ENCODE results near the gene PCDH9.
"Not testable (repeated sequence)": the region's sequence is repeated elsewhere in the genome, so short reads cannot be mapped to it uniquely, and the experiment has no call there.

The PCDH9 gene

DNA sequence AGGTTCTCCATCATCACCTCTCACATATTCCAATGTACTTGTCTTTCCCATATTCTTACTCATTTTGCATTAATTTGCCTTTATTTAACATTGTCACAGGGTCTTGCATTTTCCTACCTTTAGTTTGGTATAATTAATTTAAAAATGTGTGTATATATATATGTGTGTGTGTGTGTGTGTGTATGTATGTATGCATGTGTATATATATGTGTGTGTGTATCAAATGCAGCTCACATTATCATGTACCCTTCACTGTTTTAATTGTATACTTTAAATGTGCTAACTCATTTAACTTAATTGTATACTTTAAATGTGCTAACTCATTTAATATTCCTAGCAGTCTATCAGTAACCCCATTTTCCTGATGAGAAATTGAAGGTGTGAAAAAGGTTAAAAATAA lies 104.5 kb downstream of the PCDH9 start:
- no peak for DNase-seq

DNA sequence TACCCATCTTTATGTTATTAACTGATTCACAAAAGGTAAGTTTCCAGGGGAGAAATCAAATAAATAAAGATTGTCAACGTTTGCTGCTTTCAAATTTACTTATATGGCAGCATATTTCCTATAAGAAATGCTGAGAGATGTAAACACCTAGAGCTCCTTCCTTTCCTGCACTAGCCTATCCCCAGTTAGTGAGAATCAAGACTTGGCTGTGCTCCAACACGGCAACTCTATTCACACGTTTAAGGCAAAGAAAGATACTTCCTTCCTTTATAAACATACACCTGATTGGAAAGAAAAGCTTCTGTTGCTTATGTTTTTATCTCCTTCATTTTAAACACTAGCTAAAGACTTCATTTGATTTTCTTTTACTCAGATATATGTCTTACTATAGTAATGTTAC lies 107.0 kb downstream of the PCDH9 start:
- no peak for DNase-seq

DNA sequence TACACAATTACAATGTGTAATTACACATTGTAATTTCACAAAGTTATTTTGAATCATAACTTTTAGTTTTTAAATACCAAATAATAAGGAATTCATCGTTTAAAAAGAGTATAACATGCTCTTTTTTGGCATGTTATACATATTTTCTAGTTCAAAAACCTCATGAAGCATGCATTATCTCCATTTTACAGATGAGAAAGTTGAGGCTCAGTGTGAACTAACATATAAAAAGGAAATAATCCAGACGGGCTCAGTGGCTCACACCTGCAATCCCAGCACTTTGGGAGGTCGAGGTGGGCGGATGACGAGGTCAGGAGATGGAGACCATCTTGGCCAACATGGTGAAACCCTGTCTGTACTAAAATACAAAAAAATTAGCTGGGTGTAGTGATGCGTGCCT lies 107.9 kb downstream of the PCDH9 start:
- DNase-seq = no peak

DNA sequence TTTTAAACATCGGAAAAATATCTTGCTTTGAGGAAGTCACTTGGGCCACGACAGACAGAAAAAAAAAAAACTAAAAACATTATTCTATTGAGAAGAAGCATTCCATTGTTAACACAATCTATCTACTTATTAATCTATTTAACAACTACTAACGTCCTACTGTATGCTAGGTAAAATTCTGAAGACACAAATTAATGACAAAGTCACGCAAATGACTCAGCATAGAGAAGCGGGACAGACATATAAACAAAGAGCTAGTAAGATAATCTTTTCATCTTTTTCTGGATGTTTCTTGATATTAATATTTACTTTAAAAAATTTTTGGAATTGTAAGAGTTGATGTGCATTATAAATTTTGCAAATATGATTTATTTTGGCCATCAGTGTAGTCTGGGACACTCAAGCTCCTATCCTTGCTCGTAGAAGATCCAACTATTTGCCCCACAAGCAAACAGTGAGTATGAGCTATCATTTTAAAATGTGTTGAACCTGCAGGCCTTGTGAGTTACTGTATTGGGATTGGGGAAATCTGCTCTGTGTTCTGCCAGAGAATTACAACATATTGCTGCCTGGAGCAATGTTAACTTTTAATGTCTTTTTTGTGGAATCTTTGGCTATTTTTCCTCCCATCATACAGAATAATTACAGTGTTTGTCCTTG lies 109.1 kb downstream of the PCDH9 start:
- DNase-seq = no peak

- no peak for DNase-seq
Measured at GRCh38 chr13:67119481-67119894, 110.6 kb downstream of the PCDH9 start.

DNA sequence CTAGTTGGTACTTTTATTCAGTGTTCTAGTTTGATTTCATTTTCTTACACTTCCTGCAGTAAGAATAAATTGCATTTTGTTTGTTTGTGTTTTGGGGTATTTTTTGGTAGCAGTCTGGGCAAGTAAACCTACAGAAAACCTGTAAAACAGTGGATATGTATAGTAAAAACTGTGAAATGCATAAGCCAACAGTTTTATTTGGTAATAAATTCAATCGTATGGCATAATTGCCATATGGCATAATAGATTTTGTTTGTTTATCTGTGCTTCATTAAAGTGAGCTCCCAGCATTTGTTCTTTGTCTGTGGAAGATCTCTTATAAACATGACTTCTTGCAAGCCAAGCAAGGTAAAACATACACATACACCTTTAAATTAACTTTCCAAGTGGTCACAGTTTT lies 111.9 kb downstream of the PCDH9 start:
- no peak for DNase-seq

DNA sequence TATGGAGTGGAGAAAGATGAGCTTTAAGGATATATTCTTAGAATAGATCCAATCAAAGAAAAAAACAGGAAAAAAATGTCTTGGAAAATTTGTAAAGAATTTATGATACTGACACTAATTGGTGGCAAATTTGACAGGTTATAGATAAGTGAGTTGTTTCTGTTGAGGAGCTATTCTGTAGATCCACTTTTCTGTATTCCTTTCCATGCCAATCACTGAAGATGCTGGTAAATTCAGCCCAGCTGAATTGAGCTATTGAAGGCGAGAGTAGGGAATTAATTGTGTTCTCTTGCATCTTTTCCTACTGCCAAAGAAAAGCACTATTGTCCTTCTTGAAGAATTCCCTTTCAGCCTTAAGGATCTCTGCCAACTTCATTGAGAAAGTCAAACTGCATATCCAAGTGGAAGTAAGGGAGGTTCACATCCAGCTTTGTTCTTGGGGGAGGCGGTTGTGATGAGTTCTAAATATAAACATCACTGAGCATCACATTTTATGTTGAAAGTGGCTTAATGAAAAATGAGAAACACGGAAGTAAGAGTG lies 113.1 kb downstream of the PCDH9 start:
- DNase-seq = no peak

- DNase-seq = no peak
Measured at GRCh38 chr13:67107979-67108378, 122.2 kb downstream of the PCDH9 start.

GRCh38 chr13:67106502-67107057 lies 123.6 kb downstream of the PCDH9 start:
- no peak for DNase-seq

- no peak for DNase-seq
Measured at GRCh38 chr13:67101730-67102467, 128.2 kb downstream of the PCDH9 start.

DNA sequence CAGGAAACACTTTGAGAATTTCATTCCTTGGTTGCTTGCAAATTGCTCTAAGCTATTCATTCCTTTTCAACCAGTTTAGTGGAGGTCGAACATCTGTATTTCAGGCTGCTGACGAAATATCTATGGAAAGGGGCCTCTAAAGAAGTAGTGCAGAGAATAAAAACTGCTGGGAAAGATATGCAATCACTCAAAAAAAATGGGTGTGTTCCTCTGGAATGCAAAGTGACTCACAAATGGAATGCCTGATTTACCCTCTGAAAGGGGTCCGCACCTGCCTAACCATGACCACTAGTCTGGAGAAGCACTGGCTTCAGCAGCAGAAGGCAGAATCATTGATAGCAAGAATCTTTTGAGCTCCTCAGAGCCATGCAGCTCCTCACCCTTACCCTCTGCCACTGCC lies 129.4 kb downstream of the PCDH9 start:
- no peak for DNase-seq

DNA sequence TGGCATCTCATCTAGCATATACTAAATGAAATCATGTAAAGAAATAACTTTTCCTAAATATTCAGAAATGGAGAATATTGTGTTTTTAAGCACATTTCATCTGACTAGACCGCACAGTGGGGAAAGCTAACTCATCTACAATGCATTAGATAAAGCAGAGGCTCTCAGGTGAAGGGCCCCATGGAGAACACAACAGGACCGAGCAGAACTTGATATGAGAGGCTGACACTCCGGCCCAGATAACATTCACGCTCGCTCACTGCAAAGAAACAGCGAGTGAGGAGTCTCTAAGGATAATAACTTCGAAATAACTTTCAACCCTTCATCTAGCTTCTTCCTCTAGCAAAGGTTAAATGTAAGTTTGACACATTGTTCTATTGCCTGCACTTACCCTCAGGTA lies 130.6 kb downstream of the PCDH9 start:
- DNase-seq = no peak

DNA sequence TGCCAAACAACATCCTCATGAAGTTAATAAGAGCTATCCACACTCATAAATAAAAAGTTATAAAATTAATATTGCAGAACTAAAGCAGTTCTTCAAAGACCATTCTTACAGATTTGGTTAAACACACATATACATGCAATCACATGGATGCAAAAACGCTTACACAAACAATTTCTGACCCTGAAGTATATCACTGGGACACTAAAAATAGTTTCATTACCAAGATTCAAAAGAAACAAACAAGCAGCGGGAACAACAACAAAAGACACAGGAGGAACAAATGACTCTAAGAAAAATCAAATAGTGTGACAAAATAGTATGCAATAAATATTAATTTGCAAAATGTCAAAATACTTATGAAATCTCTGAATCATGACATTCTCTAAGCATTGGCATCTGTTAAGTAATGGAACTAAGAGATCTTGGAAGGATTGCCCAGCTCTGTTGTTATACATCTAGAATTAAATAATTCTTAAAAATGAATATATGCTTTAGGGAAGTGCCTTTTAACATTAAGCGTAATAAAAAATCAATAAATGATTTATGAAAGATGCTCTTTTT lies 132.2 kb downstream of the PCDH9 start:
- DNase-seq = no peak

DNA sequence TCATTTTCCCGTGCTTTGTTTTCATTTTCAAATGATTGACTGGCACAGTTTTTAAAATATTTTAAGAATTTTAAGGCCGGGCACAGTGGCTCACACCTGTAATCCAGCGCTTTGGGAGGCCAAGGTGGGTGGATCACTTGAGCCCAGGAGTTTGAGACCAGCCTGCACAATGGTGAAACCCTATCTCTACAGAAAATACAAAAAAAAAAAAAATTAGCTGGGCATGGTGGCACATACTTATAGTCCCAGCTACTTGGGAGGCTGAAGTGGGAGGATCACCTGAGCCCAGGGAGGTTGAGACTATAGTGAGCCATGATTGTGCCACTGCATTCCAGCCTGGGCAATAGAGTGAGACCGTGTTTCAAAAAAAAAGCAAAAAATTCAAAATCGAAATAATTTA lies 133.2 kb downstream of the PCDH9 start:
- DNase-seq = not testable (repeated sequence)

DNA sequence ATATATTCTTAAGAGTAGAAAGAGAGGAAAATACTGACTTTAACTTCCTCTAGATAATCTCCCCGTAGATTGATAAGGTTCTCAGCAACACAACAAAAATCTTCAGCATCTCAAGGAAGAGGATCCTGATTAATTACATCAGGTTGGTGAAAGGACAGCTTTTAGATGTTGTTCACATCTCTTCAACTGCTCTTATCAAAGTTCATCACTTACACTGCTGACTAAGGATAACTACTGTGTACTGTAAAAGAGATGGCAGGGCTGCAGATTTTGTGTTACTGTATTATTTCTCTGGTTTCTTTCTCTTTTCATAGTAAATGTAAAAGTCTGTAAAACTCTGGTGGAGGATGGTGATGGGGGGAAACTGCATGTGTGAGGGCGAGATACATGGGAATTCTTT lies 133.7 kb downstream of the PCDH9 start:
- DNase-seq = no peak

DNA sequence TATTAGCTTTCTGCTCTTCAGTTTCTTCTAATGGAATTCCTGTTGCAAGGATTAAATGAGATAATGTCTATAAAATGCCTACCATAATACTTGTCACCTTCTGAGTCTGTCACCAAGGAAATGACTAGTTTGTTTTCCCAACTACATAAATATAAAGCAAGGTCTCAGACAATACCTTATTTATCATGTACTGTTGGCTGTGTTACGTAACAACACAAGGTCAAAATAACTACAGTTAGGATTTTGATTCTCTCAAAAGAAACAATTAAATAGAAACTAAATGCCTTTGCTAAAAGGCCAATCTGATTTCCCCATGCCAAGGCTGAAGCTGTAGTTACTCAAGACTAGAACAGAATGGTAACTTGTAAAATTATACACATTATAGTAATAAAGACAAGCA lies 134.5 kb downstream of the PCDH9 start:
- no peak for DNase-seq

GRCh38 chr13:67094952-67095351 lies 135.2 kb downstream of the PCDH9 start:
- DNase-seq = no peak

- no peak for DNase-seq
Measured at GRCh38 chr13:67094078-67094477, 136.1 kb downstream of the PCDH9 start.

DNA sequence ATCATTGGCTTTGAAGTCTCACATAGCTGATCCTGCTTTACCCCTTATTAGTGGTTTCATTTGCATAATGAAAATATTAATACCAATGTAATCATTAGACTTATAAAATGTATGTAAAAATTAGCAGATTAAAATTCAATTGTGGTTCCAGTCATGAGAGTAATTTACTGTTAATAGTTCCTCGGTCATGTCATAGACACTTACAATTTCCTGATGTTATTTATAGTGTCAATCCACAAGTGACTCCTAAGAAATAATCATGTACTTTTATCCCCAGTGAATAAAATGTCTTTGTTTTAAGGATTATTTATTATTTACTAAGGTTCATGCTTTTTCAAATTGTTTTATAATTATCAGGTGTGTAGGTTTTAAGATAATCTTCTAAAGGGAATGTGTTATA lies 138.5 kb downstream of the PCDH9 start:
- no peak for DNase-seq

- no peak for DNase-seq
Measured at GRCh38 chr13:67090856-67091255, 139.3 kb downstream of the PCDH9 start.

DNA sequence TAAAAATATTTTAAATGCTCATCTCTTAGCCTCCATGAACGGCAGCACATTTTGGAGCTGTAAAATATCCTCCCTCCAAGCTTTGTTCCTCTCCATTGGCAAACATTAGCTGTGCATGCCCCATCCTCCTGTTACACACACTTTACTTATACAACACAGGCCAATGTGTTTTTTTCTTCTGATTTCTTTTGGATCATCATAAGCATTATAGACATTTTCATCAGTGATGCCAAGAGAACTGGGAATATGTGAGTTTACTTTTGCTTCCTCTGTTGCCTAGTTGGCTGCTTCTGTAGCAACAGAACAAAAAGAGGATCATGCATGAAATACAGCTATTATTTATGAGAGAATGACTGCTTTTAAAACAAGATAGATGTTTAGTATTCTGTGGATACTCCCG lies 142.6 kb downstream of the PCDH9 start:
- no peak for DNase-seq

- DNase-seq = no peak
Measured at GRCh38 chr13:67086260-67086659, 143.9 kb downstream of the PCDH9 start.

GRCh38 chr13:67084066-67084465 lies 146.1 kb downstream of the PCDH9 start:
- no peak for DNase-seq

DNA sequence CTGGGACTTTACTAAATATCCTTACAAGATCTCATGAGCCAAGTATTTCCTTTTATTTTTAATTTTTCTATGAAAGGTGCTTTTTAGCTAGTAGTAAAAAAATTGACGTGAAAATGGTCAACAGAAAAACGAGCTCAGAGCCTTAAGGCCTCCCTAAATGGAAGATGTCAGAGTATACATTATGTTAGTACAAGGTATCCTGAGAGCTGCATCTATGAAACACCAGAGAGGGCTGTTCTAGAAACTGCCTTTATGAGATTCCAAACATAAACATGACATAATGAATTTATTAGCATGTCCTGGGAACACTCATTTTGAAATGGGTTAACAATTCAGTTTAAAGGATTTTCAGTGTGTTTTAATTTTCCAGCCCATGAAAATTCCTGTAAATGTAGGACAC lies 146.6 kb downstream of the PCDH9 start:
- DNase-seq = no peak
